ENCODE measurements around the gene FAM131C. TPM values are rescaled to one million over a fixed set of nuclear protein-coding genes. Genes with fewer than 3 reads are reported as not detected.

The FAM131C gene
- total RNA-seq, 2 donors from 2014 or later: 0.66 to 2.5 TPM

- TF ChIP-seq CTCF (conservative IDR thresholded peaks at IDR 0.05): peak; percentile 96
- Histone ChIP-seq H3K27ac (ENCODE audit: low read depth, low read length) (no peak overlapping the region), H3K9ac (ENCODE audit: extremely low read depth, low read length, poor library complexity, severe bottlenecking) (no peak overlapping the region), H3K9me3 (ENCODE audit: control insufficient read depth, low read length) (no peaks in the 10 kb centered on the region), H3K4me1 (ENCODE audit: control insufficient read depth, insufficient read depth, low read length) (peaks cover 16% of the 10 kb centered on the region), H3K27me3 (ENCODE audit: control insufficient read depth, insufficient read depth, low read length, poor library complexity, severe bottlenecking) (no peaks in the 10 kb centered on the region), H3K36me3 (ENCODE audit: control insufficient read depth, insufficient read depth, low read length) (no peaks in the 10 kb centered on the region), H3K4me3 (ENCODE audit: low read length) (no peak overlapping the region)
- Mint-ChIP-seq H3K27me3 (ENCODE audit: insufficient read depth) (peaks cover 5% of the 10 kb centered on the region), H3K36me3 (ENCODE audit: low read depth) (no peaks in the 10 kb centered on the region), H3K27ac (peak overlapping the region; percentile 52), H3K9me3 (no peaks in the 10 kb centered on the region), H3K4me1 (peaks cover 20% of the 10 kb centered on the region), H3K4me3 (no peak overlapping the region)
- WGBS, 2 experiments (ENCODE audit: insufficient coverage in 1 of 2, insufficient read length in 1 of 2): 63 to 70% methylated on average over 6 to 9 of the region's 9 CpGs
- peak; percentile 96 for DNase-seq
These were observed 9.0 kb upstream of the FAM131C start for GRCh38 chr1:16082283-16083038.

GRCh38 chr1:16081636-16082035, 8.2 kb upstream of the FAM131C start:
- Histone ChIP-seq H3K27me3 (ENCODE audit: control insufficient read depth, insufficient read depth, low read length, poor library complexity, severe bottlenecking) (no peaks in the 10 kb centered on the region), H3K27ac (ENCODE audit: low read depth, low read length) (no peak overlapping the region), H3K4me3 (ENCODE audit: low read length) (no peak overlapping the region), H3K9ac (ENCODE audit: extremely low read depth, low read length, poor library complexity, severe bottlenecking) (no peak overlapping the region), H3K4me1 (ENCODE audit: control insufficient read depth, insufficient read depth, low read length) (peaks cover 16% of the 10 kb centered on the region), H3K9me3 (ENCODE audit: control insufficient read depth, low read length) (no peaks in the 10 kb centered on the region), H3K36me3 (ENCODE audit: control insufficient read depth, insufficient read depth, low read length) (no peaks in the 10 kb centered on the region)
- Mint-ChIP-seq H3K4me3 (no peak overlapping the region), H3K9me3 (no peaks in the 10 kb centered on the region), H3K27me3 (ENCODE audit: insufficient read depth) (peaks cover 11% of the 10 kb centered on the region), H3K27ac (peak overlapping the region; percentile 48), H3K36me3 (ENCODE audit: low read depth) (no peaks in the 10 kb centered on the region), H3K4me1 (peaks cover 20% of the 10 kb centered on the region)
- DNase-seq: no peak
- 89 to 90% methylated on average over 9 of the region's 9 CpGs for WGBS, 2 experiments (ENCODE audit: insufficient coverage in 1 of 2, insufficient read length in 1 of 2)
- no peak for TF ChIP-seq CTCF (conservative IDR thresholded peaks at IDR 0.05)

- Mint-ChIP-seq H3K27ac (peak overlapping the region; percentile 70), H3K27me3 (ENCODE audit: insufficient read depth) (peaks cover 22% of the 10 kb centered on the region), H3K4me1 (peaks cover 20% of the 10 kb centered on the region), H3K36me3 (ENCODE audit: low read depth) (no peaks in the 10 kb centered on the region), H3K4me3 (no peak overlapping the region), H3K9me3 (no peaks in the 10 kb centered on the region)
- H3K36me3 ChIP-seq (ENCODE audit: control insufficient read depth, insufficient read depth, low read length): no peaks in the 10 kb centered on the region
- peaks cover 16% of the 10 kb centered on the region for H3K4me1 ChIP-seq (ENCODE audit: control insufficient read depth, insufficient read depth, low read length)
- DNase-seq: no peak
- peaks cover 5% of the 10 kb centered on the region for H3K27me3 ChIP-seq (ENCODE audit: control insufficient read depth, insufficient read depth, low read length, poor library complexity, severe bottlenecking)
- TF ChIP-seq CTCF (conservative IDR thresholded peaks at IDR 0.05): no peak
- H3K27ac ChIP-seq (ENCODE audit: low read depth, low read length): no peak overlapping the region
- 93 to 96% methylated on average over 4 to 5 of the region's 5 CpGs for WGBS, 2 experiments (ENCODE audit: insufficient coverage in 1 of 2, insufficient read length in 1 of 2)
- no peak overlapping the region for H3K9ac ChIP-seq (ENCODE audit: extremely low read depth, low read length, poor library complexity, severe bottlenecking)
- no peaks in the 10 kb centered on the region for H3K9me3 ChIP-seq (ENCODE audit: control insufficient read depth, low read length)
- no peak overlapping the region for H3K4me3 ChIP-seq (ENCODE audit: low read length)
These were observed 7.1 kb upstream of the FAM131C start for GRCh38 chr1:16080422-16081150.
